GM12878 (cell line): ENCODE data around the gene TRAP1. TPM values are rescaled to one million over a fixed set of nuclear protein-coding genes. Genes with fewer than 3 reads are reported as not detected.

ENCODE experiments used
- ATAC-seq: fragments of 200-7000 bp; cut with Tn5 transposase; 3 replicates; pipeline ENCODE4 v1.9.1; 2020; ENCODE audit warnings: mild to moderate bottlenecking, moderate library complexity
- BruUV-seq: library from RNA; stranded (reverse); fragments of 400-500 nt; replicated peaks from 2 replicates; lab custom pipeline; 2021; lab: Mats Ljungman, UMichigan
- CTCF ChIA-PET: fragments of 300-600 bp; sonication (Branson Sonifier 250); formaldehyde crosslinking; extraction: SDS; loops from one replicate; lab custom pipeline; 2021; ENCODE audit warnings: inconsistent platforms; lab: Yijun Ruan, JAX
- POLR2A ChIA-PET: fragments of 350-600 bp; formaldehyde crosslinking; extraction: SDS; loops from one replicate; lab custom pipeline; 2021; ENCODE audit warnings: inconsistent platforms; lab: Charles Lee
- RAD21 ChIA-PET: fragments of 300-600 bp; sonication (Branson Sonifier 250); formaldehyde crosslinking; loops from one replicate; lab custom pipeline; 2023; ENCODE audit warnings: antibody characterized with exemption; ENCODE audit not compliant: unreplicated experiment; lab: Charles Lee
- SMC1A ChIA-PET: fragments of 300-600 bp; sonication (Branson Sonifier 250); formaldehyde crosslinking; loops from one replicate; lab custom pipeline; 2023; ENCODE audit not compliant: unreplicated experiment, uncharacterized antibody; lab: Charles Lee
- DNase-seq: peaks from one replicate; pipeline ENCODE4 v3.0.0-alpha.2; 2011; ENCODE audit warnings: low read depth, low spot score
- FAIRE-seq: peaks from 3 replicates; lab custom pipeline; 2011; peaks lifted over from hg19 to GRCh38; lab: Jason Lieb, UNC
- H2AFZ ChIP-seq: 2 replicates; pipeline ENCODE4 v1.6.0; 2011; ENCODE audit warnings: low read depth, low read length, control low read depth; ENCODE audit not compliant: control insufficient read depth
- H3K27ac ChIP-seq: 2 replicates; pipeline ENCODE4 v1.5.1; 2011; ENCODE audit warnings: control low read depth; ENCODE audit not compliant: control insufficient read depth, insufficient read depth
- H3K27me3 ChIP-seq, 2 experiments: replicated peaks in 1 of 2; 2 replicates each; pipeline versions ENCODE4 v1.6.0 to v1.6.1; 2011; ENCODE audit warnings: low read length in 1 of 2; ENCODE audit not compliant: control insufficient read depth in 2 of 2, insufficient read depth in 2 of 2
- H3K36me3 ChIP-seq, 2 experiments: 2 replicates each; pipeline ENCODE4 v1.5.1; 2011; ENCODE audit warnings: low read length in 1 of 2; ENCODE audit not compliant: control insufficient read depth in 2 of 2, insufficient read depth in 2 of 2
- H3K4me1 ChIP-seq: 2 replicates; pipeline ENCODE4 v1.6.1; 2011; ENCODE audit warnings: mild to moderate bottlenecking, low read length, moderate library complexity, mixed read lengths; ENCODE audit not compliant: control insufficient read depth, insufficient read depth
- H3K4me2 ChIP-seq: 2 replicates; pipeline ENCODE4 v1.6.0; 2011; ENCODE audit warnings: control low read depth; ENCODE audit not compliant: control insufficient read depth, insufficient read depth
- H3K4me3 ChIP-seq: fragments of 200-600 bp; sonication (generic); 2 replicates; pipeline ENCODE4 v1.5.1; 2016
- H3K79me2 ChIP-seq: 2 replicates; pipeline ENCODE4 v1.6.0; 2011; ENCODE audit warnings: low read length; ENCODE audit not compliant: control insufficient read depth, insufficient read depth
- H3K9ac ChIP-seq: 2 replicates; pipeline ENCODE4 v1.8.0; 2011; ENCODE audit warnings: low read length, control low read depth, mixed read lengths; ENCODE audit not compliant: control insufficient read depth, insufficient read depth
- H3K9me3 ChIP-seq: replicated peaks from 3 replicates; pipeline ENCODE4 v1.5.1; 2011; ENCODE audit warnings: mild to moderate bottlenecking, low read length; ENCODE audit not compliant: control insufficient read depth, insufficient read depth
- H4K20me1 ChIP-seq: 2 replicates; pipeline ENCODE4 v1.6.0; 2011; ENCODE audit not compliant: control insufficient read depth, insufficient read depth
- CBX3 ChIP-seq: fragments of 200-600 bp; sonication (generic); IDR thresholded peaks from 2 replicates; pipeline ENCODE4 v1.6.1; 2016; ENCODE audit warnings: low read depth, borderline replicate concordance
- MTA2 ChIP-seq: fragments of 450-650 bp; IDR thresholded peaks from 2 replicates; pipeline ENCODE4 v1.6.1; 2016; ENCODE audit warnings: low read depth, mild to moderate bottlenecking, moderate library complexity
- MYB ChIP-seq: fragments of 150-350 bp; IDR thresholded peaks from 2 replicates; pipeline ENCODE4 v1.6.1; 2014; ENCODE audit warnings: mild to moderate bottlenecking, low read depth, low read length, borderline replicate concordance
- SUZ12 ChIP-seq: fragments of 200-600 bp; sonication (generic); IDR thresholded peaks from one replicate; pipeline ENCODE4 v1.6.1; 2018; ENCODE audit warnings: antibody characterized with exemption, mild to moderate bottlenecking; ENCODE audit not compliant: unreplicated experiment
- ZNF384 ChIP-seq: IDR thresholded peaks from 2 replicates; pipeline ENCODE4 v1.6.1; 2012; ENCODE audit warnings: low read depth, mild to moderate bottlenecking, low read length, improper control_type of control experiment, borderline replicate concordance
- ZNF687 ChIP-seq: fragments of 450-650 bp; IDR thresholded peaks from 2 replicates; pipeline ENCODE4 v1.6.1; 2017; ENCODE audit warnings: mild to moderate bottlenecking, moderate library complexity
- WGBS: methylation state at CpG from one replicate; pipeline ENCODE4 v1.1.6; 2016; ENCODE audit warnings: low lambda C conversion rate; ENCODE audit not compliant: insufficient replicate concordance, insufficient coverage; ENCODE audit errors: missing lambda C conversion rate; 5-methylcytosine and 5-hydroxymethylcytosine counted together
- in situ Hi-C: fragments of 300-500 bp; cut with MboI; formaldehyde crosslinking; loops from 9 replicates; pipeline ENCODE4 v1.14.3; 2018; ENCODE audit warnings: mixed read lengths
- intact Hi-C: fragments of 100-400 bp; cut with micrococcal nuclease; formaldehyde crosslinking; loops from one replicate; pipeline ENCODE4 v1.14.2; 2022; ENCODE audit not compliant: unreplicated experiment
- polyA plus RNA-seq, 11 experiments: library from polyadenylated mRNA; depleted of rRNA in 4 of 11; unstranded in 6 of 11; stranded (reverse) in 5 of 11; fragments of >200 nt; fragmentation: Nextera tagmentation in 4 of 11; fragmentation: Illumina TruSeq in 1 of 11; extraction: Ambion mirVana in 4 of 11; extraction: Trizol in 1 of 11; gene quantifications; 1 replicate in 1 of 11; 2 replicates in 10 of 11; pipeline versions ENCODE4 v1.2.1 to v1.2.3, GENCODE V29; 2011 to 2016; ENCODE audit warnings: inconsistent platforms in 2 of 11, missing spikeins in 2 of 11, low read depth in 1 of 11
- total RNA-seq, 4 experiments: library from RNA; depleted of rRNA in 3 of 4; stranded (reverse); fragments of >200 nt in 3 of 4; fragmentation: Illumina TruSeq in 1 of 4; extraction: Trizol in 1 of 4; gene quantifications; 2 replicates each; pipeline versions ENCODE4 v1.2.1 to v1.2.3, GENCODE V29; 2013 to 2021

The TRAP1 gene
- total and polyA plus RNA-seq, 10 of the 15 experiments (the other 5 are each of a cell fraction or from before 2014, with no cell fraction given): 16.3 to 442 (median 241) TPM

GRCh38 chr16:3661922-3662321, 55.4 kb downstream of the TRAP1 start:
- Histone ChIP-seq H3K9ac (no peak overlapping the region), H3K27ac (no peak overlapping the region), H3K36me3 (peaks cover 41 to 47% of the 10 kb centered on the region in 2 experiments), H3K4me2 (no peak overlapping the region), H3K4me3 (no peak overlapping the region), H4K20me1 (no peaks in the 10 kb centered on the region), H3K79me2 (no peaks in the 10 kb centered on the region), H2AFZ (no peak overlapping the region), H3K9me3 (no peaks in the 10 kb centered on the region), H3K4me1 (no peaks in the 10 kb centered on the region), H3K27me3 (no peaks in the 10 kb centered on the region)
- POLR2A ChIA-PET: no interaction called here
- TF ChIP-seq MTA2 (no peak), ZNF687 (no peak), SUZ12 (no peak), ZNF384 (no peak), CBX3 (no peak), MYB (no peak)
- no peak for ATAC-seq
- DNase-seq: no peak
- CTCF ChIA-PET: interaction anchor here (1.0 to 1.6 kb wide), 2 partner anchors 12 to 135 kb away, joined by 3 read pairs; no protein-coding TSS in a partner anchor
- BruUV-seq: TSS peak; percentile 26
- no peak for FAIRE-seq
- in situ Hi-C loops (no loop called here), intact Hi-C loops (no loop called here)
- 97% methylated on average over 11 of the region's 13 CpGs for WGBS
- SMC1A ChIA-PET: no interaction called here
- RAD21 ChIA-PET: no interaction called here
